GM19468 (cell line): ENCODE data around the gene PAX8.

Experiments used
- ATAC-seq: cut with Tn5 transposase; IDR thresholded peaks from one replicate; pipeline ENCODE4 v1.9.1; 2021; ENCODE audit warnings: mild to moderate bottlenecking, moderate library complexity, moderate number of reproducible peaks; ENCODE audit not compliant: unreplicated experiment; ENCODE audit errors: extremely low read depth

The PAX8 gene

DNA sequence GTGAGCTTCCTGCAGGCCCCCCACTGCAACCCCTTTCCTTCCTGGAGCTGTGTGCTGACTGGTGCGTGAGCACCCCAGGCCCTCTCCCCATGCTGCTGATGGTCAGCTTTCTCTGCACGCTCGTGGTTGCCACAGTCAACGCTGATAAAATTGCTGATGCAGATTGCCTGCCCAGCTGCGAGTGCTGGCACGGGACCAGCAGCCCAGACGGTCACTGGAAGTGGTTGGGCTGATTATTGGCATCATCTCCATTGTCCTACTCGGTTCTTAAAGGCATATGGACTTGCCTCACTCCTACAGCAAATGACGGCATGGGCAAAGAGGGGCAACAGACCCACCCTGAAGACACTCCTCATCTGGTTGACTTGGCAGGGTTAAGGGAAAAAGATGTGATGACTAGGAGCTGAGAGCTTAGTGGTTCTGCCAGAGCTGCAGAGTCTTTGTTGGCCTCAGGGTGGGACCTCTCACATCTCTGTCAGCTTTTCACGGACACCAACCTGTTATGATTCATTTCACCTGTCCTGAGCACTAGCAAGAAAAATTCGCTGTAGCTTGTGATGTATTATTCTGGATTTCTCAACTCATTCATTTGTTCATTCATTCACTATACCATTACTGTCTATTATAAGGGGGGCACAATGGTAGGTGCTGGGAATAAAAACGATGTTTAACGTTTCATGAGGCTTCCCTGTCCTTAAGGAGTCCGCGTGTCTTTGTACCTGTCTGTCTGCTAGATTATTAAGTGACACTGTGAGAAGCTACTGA lies 38.4 kb downstream of the PAX8 start:
- ATAC-seq: no peak

DNA sequence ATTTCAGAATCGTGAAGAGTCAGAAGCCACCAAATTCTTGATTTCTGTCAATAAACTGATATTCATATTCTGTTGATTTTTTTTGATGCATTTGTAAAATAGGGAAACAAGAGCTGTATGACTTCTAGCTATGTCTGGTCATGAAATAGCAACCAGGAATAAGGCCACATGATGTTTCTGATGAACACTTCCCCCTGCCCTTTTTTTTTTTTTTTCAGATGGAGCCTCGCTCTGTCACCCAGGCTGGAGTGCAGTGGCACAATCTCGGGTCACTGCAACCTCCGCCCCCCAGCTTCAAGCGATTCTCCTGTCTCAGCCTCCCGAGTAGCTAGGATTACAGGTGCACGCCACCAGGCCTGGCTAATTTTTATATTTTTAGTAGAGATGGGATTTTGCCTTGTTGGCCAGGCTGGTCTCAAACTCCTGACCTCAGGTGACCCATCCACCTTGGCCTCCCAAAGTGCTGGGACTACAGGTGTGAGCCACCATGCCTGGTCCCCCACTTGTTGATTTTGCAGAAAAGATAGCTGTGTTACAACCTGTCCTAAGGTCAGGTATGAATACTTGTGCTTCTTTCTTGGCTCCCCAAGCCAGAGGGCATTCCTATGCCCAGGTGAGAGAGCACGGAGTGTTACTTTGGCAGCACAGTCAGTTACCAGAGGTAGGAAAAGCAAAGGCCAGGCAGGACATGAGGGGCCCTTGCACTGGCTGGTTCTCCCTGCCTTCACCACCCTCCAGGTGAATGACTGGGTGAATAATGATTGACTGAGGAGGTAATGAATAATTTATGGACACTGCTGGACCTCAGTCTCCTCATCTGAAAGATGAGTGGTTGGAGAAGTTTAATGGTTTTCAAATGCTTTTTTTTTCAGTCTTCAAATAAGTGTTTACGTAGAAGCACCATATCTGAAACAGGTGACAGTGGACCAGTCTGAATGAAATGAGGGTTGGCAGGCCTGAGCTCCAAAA lies 39.6 kb downstream of the PAX8 start:
- ATAC-seq: no peak

DNA sequence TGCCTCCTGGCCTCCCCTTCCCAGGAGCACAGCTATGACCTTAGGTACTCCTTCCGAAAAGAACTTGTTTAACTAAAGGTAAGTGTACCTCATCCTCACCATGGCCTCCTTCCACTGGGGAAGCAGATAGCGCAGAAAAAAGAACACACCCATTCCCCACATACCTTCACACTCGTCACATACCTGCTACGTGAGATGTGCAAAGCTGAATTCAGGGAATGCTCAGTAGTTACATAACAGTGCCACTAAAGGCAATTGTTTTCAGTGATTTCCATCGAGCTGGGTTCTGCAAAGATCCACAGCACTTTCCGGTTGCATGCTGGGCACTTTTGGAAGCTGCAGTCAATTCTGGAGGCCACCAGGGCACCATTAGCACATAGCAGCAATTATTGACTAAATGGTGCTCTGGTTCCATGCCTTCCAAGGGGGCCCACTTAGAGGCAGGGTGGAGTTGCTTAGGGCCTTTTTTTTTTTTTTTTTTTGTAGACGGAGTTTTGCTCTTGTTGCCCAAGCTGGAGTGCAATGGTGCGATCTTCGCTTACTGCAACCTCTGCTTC lies 41.0 kb downstream of the PAX8 start:
- no peak for ATAC-seq

DNA sequence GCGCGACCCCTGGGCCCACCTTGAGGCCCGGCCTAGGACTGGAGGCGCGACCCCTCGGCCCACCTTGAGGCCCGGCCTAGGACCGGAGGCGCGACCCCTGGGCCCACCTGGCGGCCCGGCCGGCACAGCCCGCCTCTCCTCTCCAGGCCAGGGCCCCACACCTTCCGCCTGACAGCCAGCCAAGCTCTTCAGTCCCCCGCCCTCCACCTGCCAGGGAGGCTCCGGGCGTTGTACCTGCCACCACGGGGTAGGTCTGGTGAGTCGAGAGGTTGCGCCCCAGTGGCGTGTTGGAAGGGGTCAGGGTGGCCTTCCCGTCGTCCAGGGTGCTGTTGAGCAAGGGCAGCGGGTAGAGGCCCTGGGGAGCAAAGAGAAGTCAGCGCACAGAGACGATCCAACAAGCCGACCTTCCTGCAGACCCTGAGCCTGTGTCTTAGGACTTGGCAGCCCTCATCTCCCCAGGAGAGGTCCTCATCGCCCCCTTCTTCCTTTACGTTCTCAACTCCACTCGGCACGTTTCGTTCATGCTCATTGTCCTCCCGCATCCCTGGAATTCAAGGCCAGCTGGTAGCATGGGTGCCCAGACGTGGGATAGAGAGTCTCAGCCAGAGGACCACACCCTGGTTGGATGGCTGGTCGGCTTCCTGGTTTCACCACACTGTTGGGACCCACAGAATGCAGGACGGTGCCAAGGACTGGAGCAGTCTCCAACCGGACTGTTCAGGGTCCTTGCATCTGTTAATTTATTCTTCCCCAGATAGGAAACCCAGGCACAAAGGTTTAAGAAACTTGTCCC lies 42.2 kb downstream of the PAX8 start:
- ATAC-seq: no peak

DNA sequence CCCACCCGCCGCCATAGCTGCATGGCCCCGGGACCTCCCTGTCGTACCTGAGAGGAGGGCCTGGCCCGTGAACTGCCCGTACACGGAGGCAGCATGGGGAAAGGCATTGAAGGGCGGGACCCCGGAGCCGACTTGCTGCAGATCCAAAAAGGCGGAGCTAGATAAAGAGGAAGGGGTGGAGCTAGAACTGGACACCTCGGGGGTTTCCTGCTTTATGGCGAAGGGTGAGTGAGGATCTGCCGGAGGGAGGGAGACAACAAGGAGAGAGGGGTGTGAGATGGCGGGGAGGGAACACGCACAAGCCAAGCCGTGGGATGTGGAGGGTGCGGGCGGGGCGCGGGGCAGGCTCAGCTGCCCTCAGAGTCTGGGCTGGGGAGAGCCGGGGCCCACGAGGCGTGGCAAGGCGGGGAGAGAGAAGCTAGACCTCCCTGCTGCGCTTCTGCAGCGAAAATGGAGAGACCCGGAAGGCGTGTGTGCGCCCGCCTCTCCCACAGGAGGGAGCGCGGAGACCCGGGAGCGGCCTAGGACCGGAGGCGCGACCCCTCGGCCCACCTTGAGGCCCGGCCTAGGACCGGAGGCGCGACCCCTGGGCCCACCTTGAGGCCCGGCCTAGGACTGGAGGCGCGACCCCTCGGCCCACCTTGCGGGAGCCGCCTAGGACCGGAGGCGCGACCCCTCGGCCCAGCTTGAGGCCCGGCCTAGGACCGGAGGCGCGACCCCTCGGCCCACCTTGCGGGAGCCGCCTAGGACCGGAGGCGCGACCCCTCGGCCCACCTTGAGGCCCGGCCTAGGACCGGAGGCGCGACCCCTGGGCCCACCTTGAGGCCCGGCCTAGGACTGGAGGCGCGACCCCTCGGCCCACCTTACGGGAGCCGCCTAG lies 43.1 kb downstream of the PAX8 start:
- peak; percentile 70 for ATAC-seq

GRCh38 chr2:113234721-113235346 lies 43.9 kb downstream of the PAX8 start:
- ATAC-seq: no peak

DNA sequence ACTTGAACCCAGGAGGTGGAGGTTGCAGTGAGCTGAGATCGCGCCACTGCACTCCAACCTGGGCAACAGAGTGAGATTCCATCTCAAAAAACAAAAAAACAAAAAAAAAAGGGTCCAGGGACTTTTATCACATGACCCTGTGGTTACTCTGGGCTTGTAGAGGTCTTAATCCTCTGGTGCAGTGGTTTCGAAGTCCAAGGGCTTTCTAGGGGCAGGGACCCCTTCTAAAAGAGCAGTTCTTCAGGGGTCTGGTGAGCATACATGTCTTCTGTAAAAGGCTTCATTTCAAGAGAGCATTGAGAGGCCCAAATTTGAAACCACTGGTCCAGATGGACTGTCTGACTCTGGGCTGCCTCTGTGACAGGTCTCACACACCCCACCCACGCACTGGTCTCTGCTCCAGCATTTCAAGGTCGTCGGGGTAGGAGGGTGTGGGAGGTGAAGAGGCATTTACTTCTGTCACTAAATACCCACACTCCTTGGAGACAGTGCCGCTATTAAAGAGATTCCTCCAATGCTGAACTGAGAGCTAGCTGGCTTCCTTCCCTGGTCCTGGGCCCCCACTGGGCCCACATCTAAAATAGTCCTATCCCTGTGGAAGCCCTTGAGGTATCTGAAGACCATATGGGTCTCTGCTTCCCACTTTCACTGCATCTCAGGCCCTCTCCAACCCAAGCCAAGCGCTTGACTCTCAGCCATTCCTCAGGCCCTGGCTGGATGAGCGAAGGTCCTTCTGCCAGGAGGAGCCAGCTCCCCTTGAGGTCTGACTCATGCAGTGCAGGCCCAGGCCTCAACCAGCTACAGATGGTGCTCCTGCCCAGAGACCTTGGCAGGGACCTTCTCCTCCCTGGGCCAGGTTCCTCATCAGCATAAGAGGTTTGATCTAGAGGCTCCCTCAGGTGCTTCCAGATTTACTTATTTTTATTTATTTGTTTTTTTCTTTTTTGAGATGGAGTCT lies 44.8 kb downstream of the PAX8 start:
- no peak for ATAC-seq

- no peak for ATAC-seq
These were observed 46.0 kb downstream of the PAX8 start for GRCh38 chr2:113232740-113233139.

DNA sequence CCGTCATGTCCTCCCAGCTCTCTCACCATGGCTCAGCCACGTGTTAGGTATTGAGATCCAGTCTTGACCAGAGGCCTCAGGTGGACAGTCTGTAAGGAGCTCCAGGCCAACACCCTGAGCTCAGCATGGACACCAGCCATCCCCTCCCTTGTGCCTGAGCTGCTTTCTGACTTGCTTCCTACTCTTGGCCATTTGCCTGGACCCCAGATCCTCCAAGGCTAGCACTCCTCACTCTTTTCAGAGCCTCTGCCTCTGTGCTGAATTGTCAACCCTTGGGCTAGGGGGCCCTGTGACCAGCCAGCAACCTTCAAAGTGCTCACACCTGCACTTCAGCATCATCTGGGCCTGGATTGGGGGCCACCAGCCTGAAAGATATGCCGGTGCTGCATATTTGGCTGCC lies 46.6 kb downstream of the PAX8 start:
- no peak for ATAC-seq

GRCh38 chr2:113231064-113231463 lies 47.7 kb downstream of the PAX8 start:
- ATAC-seq: no peak

DNA sequence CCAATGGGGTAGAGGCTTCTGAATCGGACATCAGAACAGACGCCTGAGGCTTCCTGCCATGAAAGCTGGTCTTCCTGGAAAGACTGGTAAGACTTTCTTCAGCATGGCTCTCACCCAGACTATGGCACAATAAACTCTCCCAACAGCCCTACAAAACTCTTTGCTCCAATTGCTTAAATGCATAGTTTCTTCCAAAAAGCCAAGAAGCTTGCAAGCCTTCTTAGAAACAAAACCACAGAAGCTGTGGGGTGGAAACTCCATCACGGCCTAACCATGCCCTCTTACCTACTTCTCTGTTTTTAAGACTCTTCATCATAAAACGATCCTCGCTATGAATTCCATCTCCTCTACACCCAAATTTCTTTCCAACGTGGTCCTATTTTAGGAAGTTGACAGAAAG lies 48.2 kb downstream of the PAX8 start:
- ATAC-seq: no peak

DNA sequence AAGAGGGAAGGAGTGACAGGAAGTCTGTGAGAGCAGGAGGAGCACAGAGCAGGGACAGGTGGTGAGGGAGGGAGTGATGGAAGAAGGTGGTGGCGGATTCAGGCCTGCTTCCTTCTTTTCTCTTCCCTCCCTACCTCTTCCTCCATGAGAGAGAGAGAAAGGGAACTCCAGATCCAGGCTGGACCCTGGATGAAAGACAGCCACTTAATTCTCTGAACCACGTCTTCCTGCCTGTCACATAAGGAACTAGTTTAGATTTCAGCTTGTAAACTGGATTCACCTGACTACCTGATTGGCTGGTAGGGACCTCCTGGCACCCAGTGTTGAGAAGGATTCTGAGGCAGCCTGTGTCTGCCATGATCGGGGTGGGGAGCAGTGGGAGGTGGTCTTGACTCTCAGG lies 48.9 kb downstream of the PAX8 start:
- ATAC-seq: no peak

DNA sequence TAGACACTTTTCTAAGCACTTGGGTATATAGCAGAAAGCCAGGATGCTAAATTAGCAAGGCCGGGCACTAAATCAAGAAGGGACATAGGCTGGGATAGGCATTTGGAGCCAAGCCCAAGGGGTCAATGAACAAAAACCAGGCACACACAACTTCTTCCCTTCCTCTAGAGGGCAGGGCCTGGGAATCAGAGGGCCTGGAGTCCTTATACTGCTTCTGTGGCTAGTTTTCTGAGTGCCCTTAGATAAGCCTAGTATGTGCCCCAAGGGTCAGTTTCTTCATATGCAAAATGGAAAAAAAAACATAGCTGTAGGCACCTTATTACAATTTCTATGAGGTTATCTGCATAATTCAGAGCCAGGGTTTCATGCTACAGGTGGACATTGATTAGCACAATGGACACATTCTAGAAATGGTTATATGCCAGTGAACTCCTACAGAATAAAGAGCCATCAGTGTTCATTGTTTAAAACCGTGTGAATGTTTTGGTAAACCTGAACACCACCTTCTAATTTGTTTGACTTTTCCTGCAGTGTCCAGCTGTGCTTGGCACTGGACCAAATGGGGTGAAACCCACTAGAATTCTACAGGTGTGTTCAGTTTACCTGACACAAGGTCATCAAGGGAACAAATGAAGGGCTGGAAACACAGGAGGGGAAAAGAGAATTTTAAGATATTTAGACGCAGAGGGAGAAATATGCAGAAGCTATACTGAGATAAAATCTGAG lies 49.6 kb downstream of the PAX8 start:
- ATAC-seq: no peak

- ATAC-seq: no peak
These were observed 50.4 kb downstream of the PAX8 start for GRCh38 chr2:113228351-113228750.

- no peak for ATAC-seq
These were observed 51.0 kb downstream of the PAX8 start for GRCh38 chr2:113227698-113228097.

GRCh38 chr2:113227290-113227689 lies 51.4 kb downstream of the PAX8 start:
- ATAC-seq: no peak

- ATAC-seq: no peak
These were observed 52.3 kb downstream of the PAX8 start for GRCh38 chr2:113226462-113226861.
